ENCODE results near the gene SH3RF2.

SH3RF2 gene

GRCh38 chr5:146091881-146092280, 155.5 kb downstream of the SH3RF2 start:
- Histone ChIP-seq H2AFZ (ENCODE audit: low read depth, low read length) (no peak overlapping the region), H3K4me1 (ENCODE audit: insufficient read depth, low read length) (no peaks in the 10 kb centered on the region), H3K4me2 (ENCODE audit: insufficient read depth, low read length) (no peak overlapping the region), H3K27ac (ENCODE audit: low read length) (no peak overlapping the region), H3K9me3 (ENCODE audit: insufficient read depth, low read length, severe bottlenecking) (no peaks in the 10 kb centered on the region), H3K36me3 (ENCODE audit: insufficient read depth, low read length) (no peaks in the 10 kb centered on the region), H4K20me1 (ENCODE audit: insufficient read depth, low read length) (no peaks in the 10 kb centered on the region), H3K27me3 (ENCODE audit: insufficient read depth, low read length, poor library complexity) (no peaks in the 10 kb centered on the region), H3K9ac (ENCODE audit: low read depth, low read length) (no peak overlapping the region), H3K4me3 (ENCODE audit: low read depth in 1 of 2, low read length in 2 of 2) (no peak overlapping the region), H3K79me2 (ENCODE audit: insufficient read depth, low read length) (no peaks in the 10 kb centered on the region)
- no peak for DNase-seq
- TF ChIP-seq EZH2 (IDR thresholded peaks at IDR 0.05; ENCODE audit: borderline replicate concordance, low read depth, low read length, severe bottlenecking) = no peak
- no peak for ATAC-seq (ENCODE audit: insufficient read depth, low read depth)

DNA sequence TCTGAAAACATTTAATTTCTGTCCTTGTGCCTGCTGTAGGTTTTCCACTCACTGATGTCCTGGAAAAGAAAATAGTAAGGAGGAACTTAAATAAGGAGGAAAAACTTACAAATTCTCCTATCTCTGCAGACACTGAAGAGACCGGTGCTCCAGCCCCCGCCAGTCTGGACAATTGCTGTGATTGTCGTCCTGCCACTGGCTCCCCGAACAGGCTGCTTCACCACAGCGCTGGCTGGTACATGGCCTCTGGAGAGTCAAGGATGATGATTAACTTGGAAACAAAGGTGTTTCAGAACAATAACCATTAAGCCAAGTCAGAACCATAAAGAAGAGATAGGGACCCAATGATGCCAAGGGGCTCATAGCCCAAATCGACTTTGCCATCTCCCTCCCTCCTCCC, 161.7 kb downstream of the SH3RF2 start:
- ATAC-seq (ENCODE audit: insufficient read depth, low read depth) (no peak), DNase-seq (no peak)
- Histone ChIP-seq H3K4me3 (ENCODE audit: low read depth in 1 of 2, low read length in 2 of 2) (no peak overlapping the region), H2AFZ (ENCODE audit: low read depth, low read length) (no peak overlapping the region), H3K9ac (ENCODE audit: low read depth, low read length) (no peak overlapping the region), H3K4me1 (ENCODE audit: insufficient read depth, low read length) (no peaks in the 10 kb centered on the region), H3K27ac (ENCODE audit: low read length) (no peak overlapping the region), H3K9me3 (ENCODE audit: insufficient read depth, low read length, severe bottlenecking) (no peaks in the 10 kb centered on the region), H3K27me3 (ENCODE audit: insufficient read depth, low read length, poor library complexity) (no peaks in the 10 kb centered on the region), H4K20me1 (ENCODE audit: insufficient read depth, low read length) (no peaks in the 10 kb centered on the region), H3K36me3 (ENCODE audit: insufficient read depth, low read length) (no peaks in the 10 kb centered on the region), H3K4me2 (ENCODE audit: insufficient read depth, low read length) (no peak overlapping the region), H3K79me2 (ENCODE audit: insufficient read depth, low read length) (no peaks in the 10 kb centered on the region)
- no peak for TF ChIP-seq EZH2 (IDR thresholded peaks at IDR 0.05; ENCODE audit: borderline replicate concordance, low read depth, low read length, severe bottlenecking)
- TF ChIP-seq, protein P1, sequence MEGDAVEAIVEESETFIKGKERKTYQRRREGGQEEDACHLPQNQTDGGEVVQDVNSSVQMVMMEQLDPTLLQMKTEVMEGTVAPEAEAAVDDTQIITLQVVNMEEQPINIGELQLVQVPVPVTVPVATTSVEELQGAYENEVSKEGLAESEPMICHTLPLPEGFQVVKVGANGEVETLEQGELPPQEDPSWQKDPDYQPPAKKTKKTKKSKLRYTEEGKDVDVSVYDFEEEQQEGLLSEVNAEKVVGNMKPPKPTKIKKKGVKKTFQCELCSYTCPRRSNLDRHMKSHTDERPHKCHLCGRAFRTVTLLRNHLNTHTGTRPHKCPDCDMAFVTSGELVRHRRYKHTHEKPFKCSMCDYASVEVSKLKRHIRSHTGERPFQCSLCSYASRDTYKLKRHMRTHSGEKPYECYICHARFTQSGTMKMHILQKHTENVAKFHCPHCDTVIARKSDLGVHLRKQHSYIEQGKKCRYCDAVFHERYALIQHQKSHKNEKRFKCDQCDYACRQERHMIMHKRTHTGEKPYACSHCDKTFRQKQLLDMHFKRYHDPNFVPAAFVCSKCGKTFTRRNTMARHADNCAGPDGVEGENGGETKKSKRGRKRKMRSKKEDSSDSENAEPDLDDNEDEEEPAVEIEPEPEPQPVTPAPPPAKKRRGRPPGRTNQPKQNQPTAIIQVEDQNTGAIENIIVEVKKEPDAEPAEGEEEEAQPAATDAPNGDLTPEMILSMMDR (IDR thresholded peaks at IDR 0.05; ENCODE audit: borderline replicate concordance, extremely low read depth, low read length, poor library complexity, severe bottlenecking) = no peak

GRCh38 chr5:146101646-146102045, 165.3 kb downstream of the SH3RF2 start:
- ATAC-seq (ENCODE audit: insufficient read depth, low read depth) (no peak), DNase-seq (no peak)
- H3K9ac ChIP-seq (ENCODE audit: low read depth, low read length) = no peak overlapping the region
- H2AFZ ChIP-seq (ENCODE audit: low read depth, low read length) = no peak overlapping the region
- no peak overlapping the region for H3K4me3 ChIP-seq (ENCODE audit: low read depth in 1 of 2, low read length in 2 of 2)
- TF ChIP-seq EZH2 (IDR thresholded peaks at IDR 0.05; ENCODE audit: borderline replicate concordance, low read depth, low read length, severe bottlenecking) = no peak
- TF ChIP-seq, protein P1 (IDR thresholded peaks at IDR 0.05; ENCODE audit: borderline replicate concordance, extremely low read depth, low read length, poor library complexity, severe bottlenecking) = no peak
- H3K79me2 ChIP-seq (ENCODE audit: insufficient read depth, low read length) = no peaks in the 10 kb centered on the region
- H3K36me3 ChIP-seq (ENCODE audit: insufficient read depth, low read length) = 0 out of 2 replicates have a peak, but pooled peaks cover 3% of the 10 kb centered on the region
- H3K4me2 ChIP-seq (ENCODE audit: insufficient read depth, low read length) = no peak overlapping the region
- H3K4me1 ChIP-seq (ENCODE audit: insufficient read depth, low read length) = no peaks in the 10 kb centered on the region
- H3K27me3 ChIP-seq (ENCODE audit: insufficient read depth, low read length, poor library complexity) = no peaks in the 10 kb centered on the region
- no peaks in the 10 kb centered on the region for H4K20me1 ChIP-seq (ENCODE audit: insufficient read depth, low read length)
- H3K27ac ChIP-seq (ENCODE audit: low read length) = no peak overlapping the region
- no peaks in the 10 kb centered on the region for H3K9me3 ChIP-seq (ENCODE audit: insufficient read depth, low read length, severe bottlenecking)

DNA sequence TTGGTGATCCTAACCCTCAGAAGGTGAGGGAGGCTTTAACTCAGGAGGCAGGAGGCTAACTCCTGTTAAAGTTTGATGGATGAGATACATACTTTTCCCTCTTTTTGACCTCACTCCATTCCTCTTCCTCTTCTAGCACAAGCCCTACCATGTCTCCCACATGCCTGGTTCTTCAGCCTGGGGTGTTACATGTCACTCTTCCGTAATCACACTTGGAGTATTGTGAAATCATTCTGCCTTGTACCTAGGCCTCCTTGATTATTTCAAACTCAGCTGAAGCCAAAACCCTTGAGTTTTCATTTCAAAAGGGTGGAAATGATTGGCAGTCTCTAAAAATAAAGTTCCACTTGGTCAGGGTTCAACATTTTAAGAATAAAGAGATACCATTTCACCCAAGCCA, 167.2 kb downstream of the SH3RF2 start:
- Histone ChIP-seq H3K36me3 (ENCODE audit: insufficient read depth, low read length) (0 out of 2 replicates have a peak, but pooled peaks cover 3% of the 10 kb centered on the region), H3K9ac (ENCODE audit: low read depth, low read length) (no peak overlapping the region), H3K27ac (ENCODE audit: low read length) (no peak overlapping the region), H3K4me1 (ENCODE audit: insufficient read depth, low read length) (no peaks in the 10 kb centered on the region), H3K4me2 (ENCODE audit: insufficient read depth, low read length) (no peak overlapping the region), H3K9me3 (ENCODE audit: insufficient read depth, low read length, severe bottlenecking) (no peaks in the 10 kb centered on the region), H3K27me3 (ENCODE audit: insufficient read depth, low read length, poor library complexity) (no peaks in the 10 kb centered on the region), H4K20me1 (ENCODE audit: insufficient read depth, low read length) (no peaks in the 10 kb centered on the region), H3K4me3 (ENCODE audit: low read depth in 1 of 2, low read length in 2 of 2) (no peak overlapping the region), H2AFZ (ENCODE audit: low read depth, low read length) (no peak overlapping the region), H3K79me2 (ENCODE audit: insufficient read depth, low read length) (no peaks in the 10 kb centered on the region)
- DNase-seq = no peak
- TF ChIP-seq EZH2 (IDR thresholded peaks at IDR 0.05; ENCODE audit: borderline replicate concordance, low read depth, low read length, severe bottlenecking) = no peak
- TF ChIP-seq, protein P1 (IDR thresholded peaks at IDR 0.05; ENCODE audit: borderline replicate concordance, extremely low read depth, low read length, poor library complexity, severe bottlenecking) = no peak
- no peak for ATAC-seq (ENCODE audit: insufficient read depth, low read depth)

All from DND-41 (cell line).